HEK293 (cell line): ENCODE measurements around the gene TESK1.

Experiments used
- ZNF792 ChIP-seq: fragments of 450-650 bp; formaldehyde crosslinking; IDR thresholded peaks from 2 replicates; pipeline ENCODE4 v1.5.1; 2016; ENCODE audit warnings: missing biosample characterization, missing genetic modification characterization
- TF ChIP-seq, protein P1 (sequence below): fragments of 450-650 bp; formaldehyde crosslinking; IDR thresholded peaks from 2 replicates; pipeline ENCODE4 v1.5.1; 2016; ENCODE audit warnings: missing biosample characterization, missing genetic modification characterization

DNA sequence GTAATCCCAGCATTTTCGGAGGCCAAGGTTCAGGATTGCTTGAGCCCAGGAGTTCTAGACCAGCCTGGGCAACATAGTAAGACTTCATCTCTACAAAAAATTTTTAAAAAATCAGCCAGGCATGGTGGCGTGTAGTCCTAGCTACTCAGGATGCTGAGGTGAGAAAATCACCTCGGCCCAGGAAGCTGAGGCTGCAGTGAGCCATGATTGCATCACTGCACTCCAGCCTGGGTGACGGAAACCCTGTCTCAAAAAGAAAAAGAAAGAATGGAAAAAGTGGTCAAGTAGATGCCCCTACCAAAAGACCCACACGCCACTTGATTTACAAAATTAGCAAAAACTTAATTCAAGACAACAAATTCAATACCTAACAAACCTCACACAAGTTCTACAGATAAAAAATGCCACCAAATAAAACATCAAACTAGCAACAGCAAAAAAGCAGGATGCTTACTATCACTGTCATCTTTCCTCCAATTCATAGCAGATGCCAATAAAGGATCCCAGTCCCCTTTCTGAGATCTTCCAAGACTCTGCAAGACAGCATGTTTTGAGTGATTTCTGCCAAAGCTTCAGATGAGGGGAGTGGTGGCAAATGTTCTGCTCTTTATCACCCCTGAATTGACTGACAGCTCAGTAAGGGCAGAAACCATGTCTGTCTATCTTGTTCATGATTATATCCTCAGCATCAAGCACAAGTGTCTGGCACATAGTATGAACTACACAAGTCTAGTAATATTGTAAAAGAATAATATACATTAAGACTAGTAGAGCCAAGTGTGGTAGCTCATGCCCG, 34.2 kb upstream of the TESK1 start:
- TF ChIP-seq ZNF792 (tag by site-specific recombination): no peak
- TF ChIP-seq, protein P1, sequence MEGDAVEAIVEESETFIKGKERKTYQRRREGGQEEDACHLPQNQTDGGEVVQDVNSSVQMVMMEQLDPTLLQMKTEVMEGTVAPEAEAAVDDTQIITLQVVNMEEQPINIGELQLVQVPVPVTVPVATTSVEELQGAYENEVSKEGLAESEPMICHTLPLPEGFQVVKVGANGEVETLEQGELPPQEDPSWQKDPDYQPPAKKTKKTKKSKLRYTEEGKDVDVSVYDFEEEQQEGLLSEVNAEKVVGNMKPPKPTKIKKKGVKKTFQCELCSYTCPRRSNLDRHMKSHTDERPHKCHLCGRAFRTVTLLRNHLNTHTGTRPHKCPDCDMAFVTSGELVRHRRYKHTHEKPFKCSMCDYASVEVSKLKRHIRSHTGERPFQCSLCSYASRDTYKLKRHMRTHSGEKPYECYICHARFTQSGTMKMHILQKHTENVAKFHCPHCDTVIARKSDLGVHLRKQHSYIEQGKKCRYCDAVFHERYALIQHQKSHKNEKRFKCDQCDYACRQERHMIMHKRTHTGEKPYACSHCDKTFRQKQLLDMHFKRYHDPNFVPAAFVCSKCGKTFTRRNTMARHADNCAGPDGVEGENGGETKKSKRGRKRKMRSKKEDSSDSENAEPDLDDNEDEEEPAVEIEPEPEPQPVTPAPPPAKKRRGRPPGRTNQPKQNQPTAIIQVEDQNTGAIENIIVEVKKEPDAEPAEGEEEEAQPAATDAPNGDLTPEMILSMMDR: no peak
